IPS-15b (cell line): ENCODE data around the gene HELQ.
"Not testable (repeated sequence)": the region's sequence is repeated elsewhere in the genome, so short reads cannot be mapped to it uniquely, and the experiment has no call there.

Experiments
- H3K27me3 ChIP-seq: one replicate; pipeline ENCODE4 v1.6.1; 2013; ENCODE audit warnings: low read length; ENCODE audit not compliant: control insufficient read depth, insufficient read depth
- H3K36me3 ChIP-seq: one replicate; pipeline ENCODE4 v1.6.1; 2013; ENCODE audit warnings: low read length; ENCODE audit not compliant: control insufficient read depth, insufficient read depth
- H3K4me1 ChIP-seq: one replicate; pipeline ENCODE4 v1.6.1; 2013; ENCODE audit warnings: mild to moderate bottlenecking, low read length; ENCODE audit not compliant: control insufficient read depth, insufficient read depth
- H3K4me3 ChIP-seq: one replicate; pipeline ENCODE4 v1.5.1; 2013; ENCODE audit warnings: low read depth, low read length
- H3K9ac ChIP-seq: one replicate; pipeline ENCODE4 v1.6.1; 2013; ENCODE audit warnings: low read depth, mild to moderate bottlenecking, low read length
- H3K9me3 ChIP-seq: one replicate; pipeline ENCODE4 v1.6.1; 2013; ENCODE audit warnings: mild to moderate bottlenecking, low read length; ENCODE audit not compliant: control insufficient read depth, insufficient read depth

The HELQ gene

DNA sequence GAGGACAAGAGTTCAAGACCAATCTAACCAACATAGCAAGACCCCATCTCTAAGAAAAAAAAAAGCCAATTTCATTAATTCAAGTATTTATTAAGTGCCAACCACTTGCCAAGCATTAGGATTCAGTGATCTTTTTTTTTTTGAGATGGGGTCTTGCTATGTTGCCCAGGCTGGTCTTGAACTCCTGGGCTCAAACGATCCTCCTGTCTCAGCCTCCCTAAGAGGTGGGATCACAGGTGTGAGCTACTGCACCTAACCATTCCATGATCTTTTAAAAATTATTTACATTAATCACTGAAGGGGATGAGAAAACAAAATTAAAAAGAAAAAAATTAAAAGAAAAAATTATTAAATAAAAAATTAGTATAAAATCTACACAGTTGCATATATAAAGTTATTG, 24.4 kb downstream of the HELQ start:
- Histone ChIP-seq H3K9ac (no peak overlapping the region), H3K4me1 (no peaks in the 10 kb centered on the region), H3K9me3 (no peaks in the 10 kb centered on the region), H3K27me3 (no peaks in the 10 kb centered on the region), H3K4me3 (no peak overlapping the region), H3K36me3 (no peaks in the 10 kb centered on the region)

GRCh38 chr4:83418211-83418610, 37.4 kb downstream of the HELQ start:
- Histone ChIP-seq H3K27me3 (no peaks in the 10 kb centered on the region), H3K9me3 (no peaks in the 10 kb centered on the region), H3K36me3 (no peaks in the 10 kb centered on the region), H3K4me1 (no peaks in the 10 kb centered on the region), H3K4me3 (no peak overlapping the region), H3K9ac (no peak overlapping the region)

GRCh38 chr4:83417566-83417965, 38.1 kb downstream of the HELQ start:
- Histone ChIP-seq H3K4me3 (no peak overlapping the region), H3K9me3 (no peaks in the 10 kb centered on the region), H3K4me1 (no peaks in the 10 kb centered on the region), H3K9ac (no peak overlapping the region), H3K27me3 (no peaks in the 10 kb centered on the region), H3K36me3 (no peaks in the 10 kb centered on the region)

GRCh38 chr4:83413676-83414075, 41.9 kb downstream of the HELQ start:
- H3K9ac ChIP-seq: no peak overlapping the region
- no peaks in the 10 kb centered on the region for H3K9me3 ChIP-seq
- no peak overlapping the region for H3K4me3 ChIP-seq
- no peaks in the 10 kb centered on the region for H3K27me3 ChIP-seq
- H3K4me1 ChIP-seq: no peaks in the 10 kb centered on the region
- no peaks in the 10 kb centered on the region for H3K36me3 ChIP-seq

- no peaks in the 10 kb centered on the region for H3K36me3 ChIP-seq
- no peaks in the 10 kb centered on the region for H3K9me3 ChIP-seq
- H3K27me3 ChIP-seq: no peaks in the 10 kb centered on the region
- no peaks in the 10 kb centered on the region for H3K4me1 ChIP-seq
- H3K9ac ChIP-seq: no peak overlapping the region
- no peak overlapping the region for H3K4me3 ChIP-seq
Measured at GRCh38 chr4:83408908-83409307, 46.7 kb downstream of the HELQ start.

- no peaks in the 10 kb centered on the region for H3K36me3 ChIP-seq
- H3K9ac ChIP-seq: no peak overlapping the region
- no peaks in the 10 kb centered on the region for H3K9me3 ChIP-seq
- H3K4me1 ChIP-seq: no peaks in the 10 kb centered on the region
- H3K27me3 ChIP-seq: no peaks in the 10 kb centered on the region
- no peak overlapping the region for H3K4me3 ChIP-seq
Measured at GRCh38 chr4:83405844-83406816, 49.5 kb downstream of the HELQ start.

DNA sequence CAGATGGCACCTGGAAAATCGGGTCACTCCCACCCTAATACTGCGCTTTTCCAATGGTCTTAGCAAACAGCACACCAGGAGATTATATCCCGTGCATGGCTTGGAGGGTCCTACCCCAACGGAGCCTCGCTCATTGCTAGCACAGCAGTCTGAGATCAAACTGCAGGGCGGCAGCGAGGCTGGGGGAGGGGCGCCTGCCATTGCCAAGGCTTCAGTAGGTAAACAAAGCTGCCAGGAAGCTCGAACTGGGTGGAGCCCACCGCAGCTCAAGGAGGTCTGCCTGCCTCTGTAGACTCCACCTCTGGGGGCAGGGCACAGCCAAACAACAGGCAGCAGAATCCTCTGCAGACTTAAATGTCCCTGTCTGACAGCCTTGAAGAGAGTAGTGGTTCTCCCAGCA, 57.5 kb downstream of the HELQ start:
- not testable (repeated sequence) for H3K4me3 ChIP-seq, H3K9me3 ChIP-seq, H3K4me1 ChIP-seq, H3K9ac ChIP-seq, H3K36me3 ChIP-seq
- H3K27me3 ChIP-seq: peaks cover 18% of the 10 kb centered on the region

- Histone ChIP-seq H3K4me3 (no peak overlapping the region), H3K9ac (no peak overlapping the region), H3K36me3 (no peaks in the 10 kb centered on the region), H3K9me3 (no peaks in the 10 kb centered on the region), H3K27me3 (peaks cover 58% of the 10 kb centered on the region), H3K4me1 (peaks cover 7% of the 10 kb centered on the region)
Measured at GRCh38 chr4:83393908-83394307, 61.7 kb downstream of the HELQ start.

DNA sequence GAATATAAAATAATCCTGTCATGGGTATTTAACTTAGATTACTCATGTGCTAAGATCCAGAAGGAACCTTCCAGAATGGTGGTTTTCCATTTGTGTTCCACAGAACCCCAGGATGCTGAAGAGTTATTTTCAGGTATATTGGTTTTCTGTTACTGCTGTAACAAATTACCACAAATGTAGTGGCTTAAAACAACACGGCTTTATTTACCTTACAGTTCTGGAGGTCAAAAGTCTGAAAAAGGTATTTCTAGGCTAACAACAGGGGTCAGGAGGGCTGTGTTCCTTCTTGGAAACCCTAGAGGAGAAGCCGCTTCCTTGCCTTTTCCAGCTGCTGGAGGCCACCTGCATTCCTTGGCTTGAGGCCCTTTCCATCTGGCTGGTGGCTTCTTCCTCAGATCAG, 63.1 kb downstream of the HELQ start:
- Histone ChIP-seq H3K36me3 (no peaks in the 10 kb centered on the region), H3K9ac (no peak overlapping the region), H3K27me3 (peaks cover 71% of the 10 kb centered on the region), H3K9me3 (no peaks in the 10 kb centered on the region), H3K4me1 (peaks cover 9% of the 10 kb centered on the region), H3K4me3 (no peak overlapping the region)

GRCh38 chr4:83390944-83391343, 64.7 kb downstream of the HELQ start:
- H3K4me3 ChIP-seq: no peak overlapping the region
- H3K27me3 ChIP-seq: peaks cover 71% of the 10 kb centered on the region
- H3K4me1 ChIP-seq: peaks cover 13% of the 10 kb centered on the region
- H3K9ac ChIP-seq: no peak overlapping the region
- H3K36me3 ChIP-seq: no peaks in the 10 kb centered on the region
- H3K9me3 ChIP-seq: no peaks in the 10 kb centered on the region

GRCh38 chr4:83389756-83390505, 65.7 kb downstream of the HELQ start:
- peaks cover 70% of the 10 kb centered on the region for H3K27me3 ChIP-seq
- no peak overlapping the region for H3K9ac ChIP-seq
- peaks cover 13% of the 10 kb centered on the region for H3K4me1 ChIP-seq

More at GRCh38 chr4:83389756-83390505, 65.7 kb downstream of the HELQ start:
- Histone ChIP-seq H3K4me3 (no peak overlapping the region), H3K9me3 (no peaks in the 10 kb centered on the region), H3K36me3 (no peaks in the 10 kb centered on the region)
